H9 (cell line): ENCODE measurements around the gene EGFR. TPM values are rescaled to one million over a fixed set of nuclear protein-coding genes. Genes with fewer than 3 reads are reported as not detected.
A peak's percentile ranks its signal among the peaks of the same experiment; 100 is the strongest.

Experiments
- DNase-seq: peaks from one replicate; pipeline ENCODE4 v3.0.0-alpha.2; 2017
- H2AFZ ChIP-seq: one replicate; pipeline ENCODE4 v1.6.1; 2013; ENCODE audit warnings: mild to moderate bottlenecking, low read length, control low read depth, moderate library complexity
- H2AK5ac ChIP-seq: 2 replicates; pipeline ENCODE4 v1.6.1; 2013; ENCODE audit warnings: low read length, control low read depth, mixed read lengths; ENCODE audit not compliant: insufficient read length
- H2BK120ac ChIP-seq: one replicate; pipeline ENCODE4 v1.6.1; 2013; ENCODE audit warnings: low read depth, mild to moderate bottlenecking, low read length, control low read depth, inconsistent platforms; ENCODE audit not compliant: poor library complexity, severe bottlenecking
- H2BK12ac ChIP-seq: 2 replicates; pipeline ENCODE4 v1.6.1; 2013; ENCODE audit warnings: low read length, control low read depth, mixed read lengths, low read depth; ENCODE audit not compliant: insufficient read length
- H2BK15ac ChIP-seq: 2 replicates; pipeline ENCODE4 v1.6.1; 2013; ENCODE audit warnings: low read depth, low read length, control low read depth
- H2BK20ac ChIP-seq: one replicate; pipeline ENCODE4 v1.6.1; 2013; ENCODE audit warnings: low read depth, mild to moderate bottlenecking, low read length, control low read depth, inconsistent platforms; ENCODE audit not compliant: poor library complexity, severe bottlenecking
- H2BK5ac ChIP-seq: 2 replicates; pipeline ENCODE4 v1.6.1; 2013; ENCODE audit warnings: low read length, control low read depth, mixed read lengths; ENCODE audit not compliant: insufficient read length
- H3K14ac ChIP-seq: 2 replicates; pipeline ENCODE4 v1.6.1; 2013; ENCODE audit warnings: low read length, control low read depth; ENCODE audit not compliant: insufficient read depth
- H3K18ac ChIP-seq: 2 replicates; pipeline ENCODE4 v1.6.1; 2013; ENCODE audit warnings: low read depth, mild to moderate bottlenecking, mixed read lengths, low read length, control low read depth; ENCODE audit not compliant: insufficient read length
- H3K23ac ChIP-seq: 2 replicates; pipeline ENCODE4 v1.6.1; 2013; ENCODE audit warnings: low read length, control low read depth, mixed read lengths, low read depth; ENCODE audit not compliant: insufficient read length
- H3K23me2 ChIP-seq: 2 replicates; pipeline ENCODE4 v1.6.1; 2013; ENCODE audit warnings: low read depth, mild to moderate bottlenecking, mixed read lengths, low read length, control low read depth; ENCODE audit not compliant: insufficient read length, poor library complexity, severe bottlenecking
- H3K27ac ChIP-seq: 2 replicates; pipeline ENCODE4 v1.5.1; 2013; ENCODE audit warnings: low read length, control low read depth, mixed read lengths, low read depth; ENCODE audit not compliant: insufficient read length
- H3K27me3 ChIP-seq: 2 replicates; pipeline ENCODE4 v1.6.1; 2013; ENCODE audit warnings: low read length, control low read depth, inconsistent platforms; ENCODE audit not compliant: insufficient read depth
- H3K4ac ChIP-seq: 2 replicates; pipeline ENCODE4 v1.6.1; 2013; ENCODE audit warnings: low read depth, mild to moderate bottlenecking, control low read depth, inconsistent platforms, low read length, moderate library complexity
- H3K4me1 ChIP-seq: 2 replicates; pipeline ENCODE4 v1.6.1; 2013; ENCODE audit warnings: low read length, control low read depth, inconsistent platforms; ENCODE audit not compliant: insufficient read depth
- H3K4me2 ChIP-seq: 2 replicates; pipeline ENCODE4 v1.6.1; 2013; ENCODE audit warnings: low read length, control low read depth, mixed read lengths; ENCODE audit not compliant: insufficient read length, insufficient read depth
- H3K56ac ChIP-seq: 2 replicates; pipeline ENCODE4 v1.6.1; 2013; ENCODE audit warnings: low read depth, mild to moderate bottlenecking, mixed read lengths, low read length, control low read depth; ENCODE audit not compliant: insufficient read length
- H3K79me1 ChIP-seq: 2 replicates; pipeline ENCODE4 v1.6.1; 2013; ENCODE audit warnings: low read depth, mild to moderate bottlenecking, moderate library complexity, low read length, control low read depth, inconsistent platforms; ENCODE audit not compliant: insufficient read depth, poor library complexity, severe bottlenecking
- H3K79me2 ChIP-seq: 2 replicates; pipeline ENCODE4 v1.6.1; 2013; ENCODE audit warnings: low read length, control low read depth, inconsistent platforms; ENCODE audit not compliant: insufficient read depth
- H3K9ac ChIP-seq: 2 replicates; pipeline ENCODE4 v1.6.1; 2013; ENCODE audit warnings: low read length, control low read depth, mixed read lengths; ENCODE audit not compliant: insufficient read length; ENCODE audit errors: extremely low read depth
- H3K9me3 ChIP-seq: one replicate; pipeline ENCODE4 v1.6.1; 2013; ENCODE audit warnings: low read depth, low read length, inconsistent platforms; ENCODE audit not compliant: control insufficient read depth
- H3T11ph ChIP-seq: one replicate; pipeline ENCODE4 v1.6.1; 2013; ENCODE audit warnings: mild to moderate bottlenecking, low read length, control low read depth, inconsistent platforms
- H4K20me1 ChIP-seq: one replicate; pipeline ENCODE4 v1.6.1; 2013; ENCODE audit not compliant: control insufficient read depth, insufficient read length, insufficient read depth
- H4K5ac ChIP-seq: 2 replicates; pipeline ENCODE4 v1.6.1; 2013; ENCODE audit warnings: low read depth, mild to moderate bottlenecking, mixed read lengths, low read length, control low read depth; ENCODE audit not compliant: insufficient read length
- H4K8ac ChIP-seq: replicated peaks from 2 replicates; pipeline ENCODE4 v1.6.1; 2013; ENCODE audit warnings: low read length, control low read depth, mixed read lengths, low read depth; ENCODE audit not compliant: insufficient read length
- H4K91ac ChIP-seq: 2 replicates; pipeline ENCODE4 v1.6.1; 2013; ENCODE audit warnings: low read depth, mild to moderate bottlenecking, moderate library complexity, mixed read lengths, low read length, control low read depth; ENCODE audit not compliant: insufficient read length
- H3K27ac Mint-ChIP-seq, 3 experiments: 2 replicates in 2 of 3; 3 replicates in 1 of 3; pipeline ENCODE4 v1.8.0; 2020 to 2021; ENCODE audit warnings: mixed read lengths in 3 of 3, mild to moderate bottlenecking in 1 of 3, moderate library complexity in 1 of 3
- H3K27me3 Mint-ChIP-seq: 2 replicates; pipeline ENCODE4 v1.8.0; 2021; ENCODE audit warnings: low read depth, mild to moderate bottlenecking, moderate library complexity, mixed read lengths
- H3K36me3 Mint-ChIP-seq, 3 experiments: 2 replicates in 2 of 3; 3 replicates in 1 of 3; pipeline ENCODE4 v1.8.0; 2020 to 2021; ENCODE audit warnings: low read depth in 3 of 3, mixed read lengths in 3 of 3; ENCODE audit not compliant: insufficient read depth in 1 of 3
- H3K4me1 Mint-ChIP-seq, 2 experiments: 2 replicates each; pipeline ENCODE4 v1.8.0; 2020; ENCODE audit warnings: mixed read lengths in 2 of 2
- H3K4me3 Mint-ChIP-seq, 2 experiments: 2 replicates in 1 of 2; 3 replicates in 1 of 2; pipeline ENCODE4 v1.8.0; 2020 to 2021; ENCODE audit warnings: mild to moderate bottlenecking in 2 of 2, mixed read lengths in 2 of 2, moderate library complexity in 1 of 2
- H3K9me3 Mint-ChIP-seq, 2 experiments: 2 replicates in 1 of 2; 3 replicates in 1 of 2; pipeline ENCODE4 v1.8.0; 2020; ENCODE audit warnings: mild to moderate bottlenecking in 2 of 2, mixed read lengths in 2 of 2, moderate library complexity in 1 of 2
- WGBS: extraction: QIAGEN DNeasy Blood & Tissue Kit; methylation state at CpG from one replicate; pipeline ENCODE4 v1.1.7; 2013; ENCODE audit warnings: missing lambda C conversion rate, low lambda C conversion rate, mixed read lengths; ENCODE audit not compliant: insufficient read length; ENCODE audit errors: extremely low coverage; 5-methylcytosine and 5-hydroxymethylcytosine counted together
- total RNA-seq: library from RNA; stranded (reverse); gene quantifications from 2 replicates; pipeline ENCODE4 v1.2.1, GENCODE V29; 2021
- TF ChIP-seq, protein P1 (sequence below): fragments of 200-600 bp; sonication (generic); conservative IDR thresholded peaks from 3 replicates; pipeline ENCODE4 v1.8.0; 2021; ENCODE audit warnings: antibody characterized with exemption, mild to moderate bottlenecking

EGFR gene
- total RNA-seq, 1 experiment from 2014 or later = 3.3 TPM

GRCh38 chr7:55189878-55190436 is 171.1 kb downstream of the EGFR start:
- H3K9ac ChIP-seq = no peak overlapping the region
- H3K27ac ChIP-seq = no peak overlapping the region
- Mint-ChIP-seq H3K27me3 (peaks cover 1% of the 10 kb centered on the region; the same call in 1 of the 2 replicates), H3K4me1 (peaks cover 58 to 59% of the 10 kb centered on the region in 2 experiments), H3K27ac (no peak overlapping the region), H3K9me3 (no peaks in the 10 kb centered on the region), H3K36me3 (no peaks in the 10 kb centered on the region; a peak in 2 of 7 replicates), H3K4me3 (peak overlapping the region in 1 of 2 experiments; percentile 60; a peak in 1 of 5 replicates)
- no peak for DNase-seq
- H4K5ac ChIP-seq = no peak overlapping the region
- no peak overlapping the region for H4K91ac ChIP-seq
- no peak overlapping the region for H3K14ac ChIP-seq
- H3K23me2 ChIP-seq = no peaks in the 10 kb centered on the region
- H3K27me3 ChIP-seq = no peaks in the 10 kb centered on the region
- no peak overlapping the region for H4K8ac ChIP-seq
- H3K18ac ChIP-seq = no peak overlapping the region
- no peak overlapping the region for H2BK20ac ChIP-seq
- H2BK12ac ChIP-seq = no peak overlapping the region
- TF ChIP-seq, protein P1, sequence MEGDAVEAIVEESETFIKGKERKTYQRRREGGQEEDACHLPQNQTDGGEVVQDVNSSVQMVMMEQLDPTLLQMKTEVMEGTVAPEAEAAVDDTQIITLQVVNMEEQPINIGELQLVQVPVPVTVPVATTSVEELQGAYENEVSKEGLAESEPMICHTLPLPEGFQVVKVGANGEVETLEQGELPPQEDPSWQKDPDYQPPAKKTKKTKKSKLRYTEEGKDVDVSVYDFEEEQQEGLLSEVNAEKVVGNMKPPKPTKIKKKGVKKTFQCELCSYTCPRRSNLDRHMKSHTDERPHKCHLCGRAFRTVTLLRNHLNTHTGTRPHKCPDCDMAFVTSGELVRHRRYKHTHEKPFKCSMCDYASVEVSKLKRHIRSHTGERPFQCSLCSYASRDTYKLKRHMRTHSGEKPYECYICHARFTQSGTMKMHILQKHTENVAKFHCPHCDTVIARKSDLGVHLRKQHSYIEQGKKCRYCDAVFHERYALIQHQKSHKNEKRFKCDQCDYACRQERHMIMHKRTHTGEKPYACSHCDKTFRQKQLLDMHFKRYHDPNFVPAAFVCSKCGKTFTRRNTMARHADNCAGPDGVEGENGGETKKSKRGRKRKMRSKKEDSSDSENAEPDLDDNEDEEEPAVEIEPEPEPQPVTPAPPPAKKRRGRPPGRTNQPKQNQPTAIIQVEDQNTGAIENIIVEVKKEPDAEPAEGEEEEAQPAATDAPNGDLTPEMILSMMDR = no peak
- H3K79me1 ChIP-seq = no peaks in the 10 kb centered on the region
- H2AFZ ChIP-seq = no peak overlapping the region
- H2AK5ac ChIP-seq = no peak overlapping the region
- H2BK5ac ChIP-seq = no peak overlapping the region
- no peaks in the 10 kb centered on the region for H3K9me3 ChIP-seq
- no peak overlapping the region for H3T11ph ChIP-seq
- H3K79me2 ChIP-seq = no peaks in the 10 kb centered on the region
- peaks cover 28% of the 10 kb centered on the region for H3K4me1 ChIP-seq
- no peak overlapping the region for H3K4me2 ChIP-seq
- H3K23ac ChIP-seq = no peak overlapping the region
- H4K20me1 ChIP-seq = peaks cover 2% of the 10 kb centered on the region
- H2BK15ac ChIP-seq = no peak overlapping the region
- WGBS = no CpG with 5 or more reads among the region's 16 CpGs
- no peak overlapping the region for H2BK120ac ChIP-seq
- no peak overlapping the region for H3K56ac ChIP-seq
- no peak overlapping the region for H3K4ac ChIP-seq
